Neural progenitor cell (in vitro differentiated cells): ENCODE data around the gene ST7. TPM values are rescaled to one million over a fixed set of nuclear protein-coding genes. Genes with fewer than 3 reads are reported as not detected.

Source experiments
- DNase-seq: peaks from one replicate; pipeline ENCODE4 v3.0.0-alpha.2; 2016; ENCODE audit warnings: low spot score
- H2AFZ ChIP-seq: fragments of 200-600 bp; sonication (generic); replicated peaks from 2 replicates; pipeline ENCODE4 v1.6.1; 2016; ENCODE audit warnings: antibody characterized with exemption
- H3F3A ChIP-seq: fragments of 200-600 bp; sonication (generic); 2 replicates; pipeline ENCODE4 v1.6.1; 2016; ENCODE audit warnings: antibody characterized with exemption, low read depth
- H3K27ac ChIP-seq: fragments of 200-600 bp; sonication (generic); 2 replicates; pipeline ENCODE4 v1.5.1; 2016; ENCODE audit warnings: mild to moderate bottlenecking
- H3K27me3 ChIP-seq: fragments of 200-600 bp; sonication (generic); 2 replicates; pipeline ENCODE4 v1.6.1; 2016; ENCODE audit warnings: mild to moderate bottlenecking, moderate library complexity
- H3K36me3 ChIP-seq: fragments of 200-600 bp; sonication (generic); 2 replicates; pipeline ENCODE4 v1.5.1; 2016
- H3K4me1 ChIP-seq: fragments of 200-600 bp; sonication (generic); 2 replicates; pipeline ENCODE4 v1.6.1; 2016; ENCODE audit warnings: mixed run types
- H3K4me2 ChIP-seq: fragments of 200-600 bp; sonication (generic); 2 replicates; pipeline ENCODE4 v1.6.1; 2016
- H3K4me3 ChIP-seq: fragments of 200-600 bp; sonication (generic); 2 replicates; pipeline ENCODE4 v1.5.1; 2016
- H3K79me2 ChIP-seq: fragments of 200-600 bp; sonication (generic); 2 replicates; pipeline ENCODE4 v1.6.1; 2016; ENCODE audit warnings: low read depth
- H3K9ac ChIP-seq: fragments of 200-600 bp; sonication (generic); 2 replicates; pipeline ENCODE4 v1.6.1; 2016
- H3K9me3 ChIP-seq: fragments of 200-600 bp; sonication (generic); 2 replicates; pipeline ENCODE4 v1.5.1; 2016; ENCODE audit warnings: low read depth
- H4K20me1 ChIP-seq: fragments of 200-600 bp; sonication (generic); 2 replicates; pipeline ENCODE4 v1.6.1; 2016; ENCODE audit warnings: low read depth
- H3K27ac Mint-ChIP-seq: 3 replicates; pipeline ENCODE4 v1.8.0; 2021; ENCODE audit warnings: mixed read lengths
- H3K27me3 Mint-ChIP-seq: 2 replicates; pipeline ENCODE4 v1.8.0; 2022; ENCODE audit warnings: low read depth, mild to moderate bottlenecking, inconsistent platforms, moderate library complexity, mixed read lengths; ENCODE audit not compliant: insufficient read depth
- H3K36me3 Mint-ChIP-seq: 3 replicates; pipeline ENCODE4 v1.8.0; 2021; ENCODE audit warnings: mixed read lengths
- H3K4me1 Mint-ChIP-seq: 3 replicates; pipeline ENCODE4 v1.8.0; 2021; ENCODE audit warnings: mixed read lengths
- H3K4me3 Mint-ChIP-seq: 3 replicates; pipeline ENCODE4 v1.8.0; 2021; ENCODE audit warnings: mild to moderate bottlenecking, moderate library complexity, mixed read lengths
- H3K9me3 Mint-ChIP-seq: 3 replicates; pipeline ENCODE4 v1.8.0; 2020; ENCODE audit warnings: mixed read lengths
- EZH2 ChIP-seq: fragments of 200-600 bp; sonication (generic); IDR thresholded peaks from 2 replicates; pipeline ENCODE4 v1.6.1; 2017; ENCODE audit warnings: antibody characterized with exemption, mild to moderate bottlenecking, moderate library complexity
- EZH2phosphoT487 ChIP-seq: fragments of 200-600 bp; sonication (generic); IDR thresholded peaks from 2 replicates; pipeline ENCODE4 v1.6.1; 2017; ENCODE audit warnings: antibody characterized with exemption
- total RNA-seq: library from RNA; depleted of rRNA; stranded (reverse); fragments of >200 nt; gene quantifications from 2 replicates; pipeline ENCODE4 v1.2.3, GENCODE V29; 2015; ENCODE audit warnings: low replicate concordance
- TF ChIP-seq, protein P1 (sequence below): fragments of 200-600 bp; sonication (generic); IDR thresholded peaks from 2 replicates; pipeline ENCODE4 v1.5.1; 2017; ENCODE audit warnings: antibody characterized with exemption, mild to moderate bottlenecking

The ST7 gene
- total RNA-seq, 1 donor from 2014 or later, result 5.8 TPM

DNA sequence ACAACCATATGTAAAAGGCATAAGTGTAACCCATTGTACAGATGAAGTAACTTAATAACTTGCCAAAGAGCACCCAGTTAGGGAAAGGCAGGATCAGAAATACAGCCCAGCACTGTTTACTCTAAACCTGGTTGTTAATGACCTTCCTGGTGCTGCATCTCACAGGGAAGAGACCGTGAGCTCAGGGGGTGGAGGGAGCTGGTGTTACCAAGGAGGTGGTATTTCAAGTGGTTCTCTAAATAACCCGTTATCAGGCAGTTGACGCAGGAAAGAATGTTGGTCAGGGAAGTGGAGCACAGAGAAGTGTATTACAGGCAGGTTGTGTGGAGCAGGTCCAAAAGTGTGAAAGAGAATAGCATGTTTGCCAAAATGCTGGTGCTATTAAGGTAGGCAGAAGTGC, 4.4 kb upstream of the ST7 start:
- no peaks in the 10 kb centered on the region for H3K79me2 ChIP-seq
- no peaks in the 10 kb centered on the region for H4K20me1 ChIP-seq
- Mint-ChIP-seq H3K4me3 (no peak overlapping the region), H3K27me3 (no peaks in the 10 kb centered on the region), H3K4me1 (peaks cover 12% of the 10 kb centered on the region), H3K36me3 (no peaks in the 10 kb centered on the region), H3K9me3 (no peaks in the 10 kb centered on the region), H3K27ac (no peak overlapping the region)
- TF ChIP-seq EZH2phosphoT487 (no peak), EZH2 (no peak)
- TF ChIP-seq, protein P1, sequence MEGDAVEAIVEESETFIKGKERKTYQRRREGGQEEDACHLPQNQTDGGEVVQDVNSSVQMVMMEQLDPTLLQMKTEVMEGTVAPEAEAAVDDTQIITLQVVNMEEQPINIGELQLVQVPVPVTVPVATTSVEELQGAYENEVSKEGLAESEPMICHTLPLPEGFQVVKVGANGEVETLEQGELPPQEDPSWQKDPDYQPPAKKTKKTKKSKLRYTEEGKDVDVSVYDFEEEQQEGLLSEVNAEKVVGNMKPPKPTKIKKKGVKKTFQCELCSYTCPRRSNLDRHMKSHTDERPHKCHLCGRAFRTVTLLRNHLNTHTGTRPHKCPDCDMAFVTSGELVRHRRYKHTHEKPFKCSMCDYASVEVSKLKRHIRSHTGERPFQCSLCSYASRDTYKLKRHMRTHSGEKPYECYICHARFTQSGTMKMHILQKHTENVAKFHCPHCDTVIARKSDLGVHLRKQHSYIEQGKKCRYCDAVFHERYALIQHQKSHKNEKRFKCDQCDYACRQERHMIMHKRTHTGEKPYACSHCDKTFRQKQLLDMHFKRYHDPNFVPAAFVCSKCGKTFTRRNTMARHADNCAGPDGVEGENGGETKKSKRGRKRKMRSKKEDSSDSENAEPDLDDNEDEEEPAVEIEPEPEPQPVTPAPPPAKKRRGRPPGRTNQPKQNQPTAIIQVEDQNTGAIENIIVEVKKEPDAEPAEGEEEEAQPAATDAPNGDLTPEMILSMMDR, result no peak
- H3K4me1 ChIP-seq, result peaks cover 5% of the 10 kb centered on the region
- no peaks in the 10 kb centered on the region for H3K27me3 ChIP-seq
- peaks cover 13% of the 10 kb centered on the region for H3F3A ChIP-seq
- no peaks in the 10 kb centered on the region for H3K36me3 ChIP-seq
- no peak overlapping the region for H2AFZ ChIP-seq
- H3K9me3 ChIP-seq, result no peaks in the 10 kb centered on the region
- no peak for DNase-seq
- H3K4me3 ChIP-seq, result no peak overlapping the region
- H3K27ac ChIP-seq, result no peak overlapping the region
- no peak overlapping the region for H3K9ac ChIP-seq
- no peak overlapping the region for H3K4me2 ChIP-seq

DNA sequence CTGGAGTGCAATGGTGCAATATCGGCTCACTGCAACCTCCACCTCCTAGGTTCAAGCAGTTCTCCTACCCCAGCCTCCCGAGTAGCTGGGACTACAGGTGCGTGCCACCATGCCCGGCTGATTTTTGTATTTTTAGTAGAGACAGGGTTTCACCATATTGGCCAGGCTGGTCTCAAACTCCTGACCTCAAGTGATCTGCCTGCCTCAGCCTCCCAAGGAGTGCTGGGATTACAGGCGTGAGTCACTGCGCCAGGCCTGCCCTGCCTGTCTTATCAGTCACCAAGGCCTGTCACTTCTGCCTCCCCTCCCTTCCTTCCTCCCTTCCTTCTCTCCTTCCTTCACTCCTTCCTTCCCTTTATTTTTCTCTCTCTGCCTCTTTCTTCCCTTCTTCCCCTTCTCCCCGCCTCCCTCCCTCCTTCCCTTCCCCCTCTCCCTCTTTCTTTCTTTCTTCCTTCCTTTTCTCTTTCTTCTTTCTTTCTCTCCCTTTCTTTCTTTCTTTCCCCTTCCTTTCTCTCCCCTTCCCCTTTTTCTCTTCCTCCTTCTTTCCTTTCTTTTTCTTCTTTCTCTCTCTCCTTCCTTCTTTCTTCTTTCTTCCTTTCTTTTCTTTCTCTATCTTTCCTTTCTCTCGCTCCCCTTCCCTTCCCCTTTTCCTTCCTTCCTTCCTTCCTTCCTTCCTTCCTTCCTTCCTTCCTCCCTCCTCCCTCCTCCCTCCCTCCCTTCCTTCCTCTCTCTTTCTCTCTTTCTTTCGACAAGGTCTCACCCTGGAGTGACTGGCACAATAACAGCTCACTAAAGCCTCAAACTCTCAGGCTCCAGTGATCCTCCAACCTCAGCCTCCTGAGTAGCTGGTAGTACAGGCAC, 3.1 kb upstream of the ST7 start:
- Histone ChIP-seq H3F3A (peaks cover 18% of the 10 kb centered on the region), H3K4me2 (no peak overlapping the region), H3K27me3 (no peaks in the 10 kb centered on the region), H4K20me1 (no peaks in the 10 kb centered on the region), H3K4me3 (no peak overlapping the region), H3K27ac (no peak overlapping the region), H2AFZ (no peak overlapping the region), H3K79me2 (no peaks in the 10 kb centered on the region), H3K9ac (no peak overlapping the region), H3K36me3 (no peaks in the 10 kb centered on the region), H3K9me3 (no peaks in the 10 kb centered on the region), H3K4me1 (peaks cover 13% of the 10 kb centered on the region)
- TF ChIP-seq, protein P1, result no peak
- TF ChIP-seq EZH2phosphoT487 (no peak), EZH2 (no peak)
- H3K4me3 Mint-ChIP-seq, result peak overlapping the region; percentile 28
- H3K27ac Mint-ChIP-seq, result peak overlapping the region; percentile 43
- no peaks in the 10 kb centered on the region for H3K36me3 Mint-ChIP-seq
- no peak for DNase-seq
- no peaks in the 10 kb centered on the region for H3K27me3 Mint-ChIP-seq
- H3K4me1 Mint-ChIP-seq, result peaks cover 21% of the 10 kb centered on the region
- H3K9me3 Mint-ChIP-seq, result no peaks in the 10 kb centered on the region

DNA sequence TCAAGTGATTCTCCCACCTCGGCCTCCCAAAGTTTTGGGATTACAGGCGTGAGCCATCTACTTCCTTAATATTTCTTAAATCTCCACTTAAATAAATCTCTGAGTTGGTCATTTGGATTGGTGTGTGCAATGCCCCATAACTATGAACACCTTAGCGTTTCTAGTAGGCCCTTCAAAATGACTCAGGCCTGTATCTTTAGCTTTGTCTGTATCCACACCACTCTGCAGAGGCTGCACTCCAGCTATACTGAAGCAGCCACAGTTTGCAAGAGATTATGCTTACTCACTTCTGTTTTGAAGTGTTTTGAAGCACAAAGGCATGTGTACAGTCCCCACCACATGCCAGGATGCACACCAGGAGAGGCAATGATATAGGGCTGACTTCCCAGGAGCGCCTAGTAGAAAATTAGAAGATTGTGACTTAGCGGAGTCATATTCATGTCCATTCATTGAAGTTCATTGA, 2.4 kb upstream of the ST7 start:
- no peak overlapping the region for H3K4me2 ChIP-seq
- H3K4me3 Mint-ChIP-seq, result no peak overlapping the region
- peaks cover 18% of the 10 kb centered on the region for H3F3A ChIP-seq
- H3K9me3 ChIP-seq, result no peaks in the 10 kb centered on the region
- H3K27ac ChIP-seq, result no peak overlapping the region
- H3K9ac ChIP-seq, result no peak overlapping the region
- TF ChIP-seq EZH2, result no peak
- TF ChIP-seq, protein P1, result no peak
- H3K4me1 ChIP-seq, result peaks cover 13% of the 10 kb centered on the region
- no peak overlapping the region for H3K4me3 ChIP-seq
- no peaks in the 10 kb centered on the region for H3K36me3 Mint-ChIP-seq
- H3K27me3 Mint-ChIP-seq, result no peaks in the 10 kb centered on the region
- H3K27me3 ChIP-seq, result no peaks in the 10 kb centered on the region
- peaks cover 22% of the 10 kb centered on the region for H3K4me1 Mint-ChIP-seq
- H3K9me3 Mint-ChIP-seq, result no peaks in the 10 kb centered on the region
- H3K36me3 ChIP-seq, result no peaks in the 10 kb centered on the region
- no peak overlapping the region for H3K27ac Mint-ChIP-seq
- no peaks in the 10 kb centered on the region for H3K79me2 ChIP-seq
- no peak for DNase-seq
- no peaks in the 10 kb centered on the region for H4K20me1 ChIP-seq
- no peak overlapping the region for H2AFZ ChIP-seq
